ENCODE data around the gene TSACC. TPM values are rescaled to one million over a fixed set of nuclear protein-coding genes. Genes with fewer than 3 reads are reported as not detected.

The TSACC gene
- total and polyA plus RNA-seq, 2 of the 8 experiments (the other 6 are each of a cell fraction or from before 2014, with no cell fraction given) = 1.0 to 5.0 TPM

DNA sequence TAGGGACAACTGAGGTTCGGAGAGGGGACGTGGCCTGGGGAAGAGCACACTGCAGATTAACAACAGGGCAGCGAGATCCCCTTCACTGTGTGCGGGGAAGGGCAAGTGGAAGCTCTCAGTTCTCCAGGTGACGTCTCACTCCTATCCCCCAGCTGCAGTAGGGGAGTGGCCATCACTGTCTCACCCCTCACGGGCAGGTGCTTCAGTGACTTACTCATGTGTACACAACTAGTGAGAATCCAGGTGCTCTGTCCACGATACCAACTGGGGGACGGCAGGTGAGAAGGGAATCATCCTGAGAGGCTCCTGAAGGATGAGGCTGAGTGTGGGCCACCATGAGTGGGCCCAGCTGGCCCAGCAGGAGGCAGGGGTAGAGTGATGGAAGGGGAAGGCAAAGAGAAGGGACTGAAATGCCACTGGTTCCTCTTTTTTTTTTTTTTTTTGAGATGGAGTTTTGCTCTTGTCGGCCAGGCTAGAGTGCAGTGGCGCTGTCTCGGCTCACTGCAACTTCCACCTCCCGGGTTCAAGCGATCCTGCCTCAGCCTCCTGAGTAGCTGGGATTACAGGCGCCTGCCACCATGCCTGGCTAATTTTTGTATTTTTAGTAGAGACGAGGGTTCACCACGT, 56.6 kb downstream of the TSACC start (continued):
- TF ChIP-seq, protein P1, sequence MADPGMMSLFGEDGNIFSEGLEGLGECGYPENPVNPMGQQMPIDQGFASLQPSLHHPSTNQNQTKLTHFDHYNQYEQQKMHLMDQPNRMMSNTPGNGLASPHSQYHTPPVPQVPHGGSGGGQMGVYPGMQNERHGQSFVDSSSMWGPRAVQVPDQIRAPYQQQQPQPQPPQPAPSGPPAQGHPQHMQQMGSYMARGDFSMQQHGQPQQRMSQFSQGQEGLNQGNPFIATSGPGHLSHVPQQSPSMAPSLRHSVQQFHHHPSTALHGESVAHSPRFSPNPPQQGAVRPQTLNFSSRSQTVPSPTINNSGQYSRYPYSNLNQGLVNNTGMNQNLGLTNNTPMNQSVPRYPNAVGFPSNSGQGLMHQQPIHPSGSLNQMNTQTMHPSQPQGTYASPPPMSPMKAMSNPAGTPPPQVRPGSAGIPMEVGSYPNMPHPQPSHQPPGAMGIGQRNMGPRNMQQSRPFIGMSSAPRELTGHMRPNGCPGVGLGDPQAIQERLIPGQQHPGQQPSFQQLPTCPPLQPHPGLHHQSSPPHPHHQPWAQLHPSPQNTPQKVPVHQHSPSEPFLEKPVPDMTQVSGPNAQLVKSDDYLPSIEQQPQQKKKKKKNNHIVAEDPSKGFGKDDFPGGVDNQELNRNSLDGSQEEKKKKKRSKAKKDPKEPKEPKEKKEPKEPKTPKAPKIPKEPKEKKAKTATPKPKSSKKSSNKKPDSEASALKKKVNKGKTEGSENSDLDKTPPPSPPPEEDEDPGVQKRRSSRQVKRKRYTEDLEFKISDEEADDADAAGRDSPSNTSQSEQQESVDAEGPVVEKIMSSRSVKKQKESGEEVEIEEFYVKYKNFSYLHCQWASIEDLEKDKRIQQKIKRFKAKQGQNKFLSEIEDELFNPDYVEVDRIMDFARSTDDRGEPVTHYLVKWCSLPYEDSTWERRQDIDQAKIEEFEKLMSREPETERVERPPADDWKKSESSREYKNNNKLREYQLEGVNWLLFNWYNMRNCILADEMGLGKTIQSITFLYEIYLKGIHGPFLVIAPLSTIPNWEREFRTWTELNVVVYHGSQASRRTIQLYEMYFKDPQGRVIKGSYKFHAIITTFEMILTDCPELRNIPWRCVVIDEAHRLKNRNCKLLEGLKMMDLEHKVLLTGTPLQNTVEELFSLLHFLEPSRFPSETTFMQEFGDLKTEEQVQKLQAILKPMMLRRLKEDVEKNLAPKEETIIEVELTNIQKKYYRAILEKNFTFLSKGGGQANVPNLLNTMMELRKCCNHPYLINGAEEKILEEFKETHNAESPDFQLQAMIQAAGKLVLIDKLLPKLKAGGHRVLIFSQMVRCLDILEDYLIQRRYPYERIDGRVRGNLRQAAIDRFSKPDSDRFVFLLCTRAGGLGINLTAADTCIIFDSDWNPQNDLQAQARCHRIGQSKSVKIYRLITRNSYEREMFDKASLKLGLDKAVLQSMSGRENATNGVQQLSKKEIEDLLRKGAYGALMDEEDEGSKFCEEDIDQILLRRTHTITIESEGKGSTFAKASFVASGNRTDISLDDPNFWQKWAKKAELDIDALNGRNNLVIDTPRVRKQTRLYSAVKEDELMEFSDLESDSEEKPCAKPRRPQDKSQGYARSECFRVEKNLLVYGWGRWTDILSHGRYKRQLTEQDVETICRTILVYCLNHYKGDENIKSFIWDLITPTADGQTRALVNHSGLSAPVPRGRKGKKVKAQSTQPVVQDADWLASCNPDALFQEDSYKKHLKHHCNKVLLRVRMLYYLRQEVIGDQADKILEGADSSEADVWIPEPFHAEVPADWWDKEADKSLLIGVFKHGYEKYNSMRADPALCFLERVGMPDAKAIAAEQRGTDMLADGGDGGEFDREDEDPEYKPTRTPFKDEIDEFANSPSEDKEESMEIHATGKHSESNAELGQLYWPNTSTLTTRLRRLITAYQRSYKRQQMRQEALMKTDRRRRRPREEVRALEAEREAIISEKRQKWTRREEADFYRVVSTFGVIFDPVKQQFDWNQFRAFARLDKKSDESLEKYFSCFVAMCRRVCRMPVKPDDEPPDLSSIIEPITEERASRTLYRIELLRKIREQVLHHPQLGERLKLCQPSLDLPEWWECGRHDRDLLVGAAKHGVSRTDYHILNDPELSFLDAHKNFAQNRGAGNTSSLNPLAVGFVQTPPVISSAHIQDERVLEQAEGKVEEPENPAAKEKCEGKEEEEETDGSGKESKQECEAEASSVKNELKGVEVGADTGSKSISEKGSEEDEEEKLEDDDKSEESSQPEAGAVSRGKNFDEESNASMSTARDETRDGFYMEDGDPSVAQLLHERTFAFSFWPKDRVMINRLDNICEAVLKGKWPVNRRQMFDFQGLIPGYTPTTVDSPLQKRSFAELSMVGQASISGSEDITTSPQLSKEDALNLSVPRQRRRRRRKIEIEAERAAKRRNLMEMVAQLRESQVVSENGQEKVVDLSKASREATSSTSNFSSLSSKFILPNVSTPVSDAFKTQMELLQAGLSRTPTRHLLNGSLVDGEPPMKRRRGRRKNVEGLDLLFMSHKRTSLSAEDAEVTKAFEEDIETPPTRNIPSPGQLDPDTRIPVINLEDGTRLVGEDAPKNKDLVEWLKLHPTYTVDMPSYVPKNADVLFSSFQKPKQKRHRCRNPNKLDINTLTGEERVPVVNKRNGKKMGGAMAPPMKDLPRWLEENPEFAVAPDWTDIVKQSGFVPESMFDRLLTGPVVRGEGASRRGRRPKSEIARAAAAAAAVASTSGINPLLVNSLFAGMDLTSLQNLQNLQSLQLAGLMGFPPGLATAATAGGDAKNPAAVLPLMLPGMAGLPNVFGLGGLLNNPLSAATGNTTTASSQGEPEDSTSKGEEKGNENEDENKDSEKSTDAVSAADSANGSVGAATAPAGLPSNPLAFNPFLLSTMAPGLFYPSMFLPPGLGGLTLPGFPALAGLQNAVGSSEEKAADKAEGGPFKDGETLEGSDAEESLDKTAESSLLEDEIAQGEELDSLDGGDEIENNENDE (IDR thresholded peaks at IDR 0.05; ENCODE audit: insufficient replicate concordance, low read length) = no peak
- TF ChIP-seq TCF12 (IDR thresholded peaks at IDR 0.05; ENCODE audit: low read depth, low read length) (no peak), ASH2L (IDR thresholded peaks at IDR 0.05; ENCODE audit: low read length) (no peak), MAFK (IDR thresholded peaks at IDR 0.05; ENCODE audit: low read depth, low read length) (no peak), KDM1A (IDR thresholded peaks at IDR 0.05; ENCODE audit: borderline replicate concordance, low read length) (no peak), NRF1 (IDR thresholded peaks at IDR 0.05; ENCODE audit: low read depth, low read length) (no peak), CBX5 (IDR thresholded peaks at IDR 0.05; ENCODE audit: low read depth, low read length) (no peak), KDM4A (IDR thresholded peaks at IDR 0.05; ENCODE audit: low read depth, low read length, severe bottlenecking) (no peak), SIX5 (IDR thresholded peaks at IDR 0.05; ENCODE audit: low read depth, low read length) (no peak), YY1 (IDR thresholded peaks at IDR 0.05; ENCODE audit: low read depth, low read length) (no peak), CEBPB (IDR thresholded peaks at IDR 0.05; ENCODE audit: low read depth, low read length) (no peak)

Data from H1 (cell line).